NCI-H82 treated with DMSO at 0.1 percent for 48 hours (cell line): ENCODE measurements around the gene DNAJC18.
"Not testable (repeated sequence)": the region's sequence is repeated elsewhere in the genome, so short reads cannot be mapped to it uniquely, and the experiment has no call there.

Experiments
- DNase-seq: peaks from one replicate; lab custom pipeline; 2025; ENCODE audit not compliant: unreplicated experiment; lab: John Stamatoyannopoulos, UW

The DNAJC18 gene

DNA sequence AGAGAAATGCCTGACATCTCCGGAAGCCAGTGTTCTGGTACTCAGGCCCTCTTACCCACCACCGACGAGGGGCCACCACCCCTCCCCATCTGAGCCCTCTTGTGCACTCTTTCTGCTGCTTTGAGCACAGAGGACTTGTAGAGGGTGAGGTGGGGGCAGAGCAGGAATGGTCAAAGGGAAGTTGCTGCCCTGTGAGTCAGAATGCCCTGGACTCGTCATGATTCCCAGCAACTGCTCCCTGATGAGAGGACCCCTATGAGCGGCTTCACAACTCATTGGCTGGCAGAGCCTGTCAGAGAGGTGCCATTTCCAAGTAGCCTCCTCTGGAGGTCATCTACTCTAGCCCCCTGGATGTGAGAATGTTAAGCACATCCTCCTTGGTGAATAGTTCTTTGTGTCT, 22.4 kb upstream of the DNAJC18 start:
- no peak for DNase-seq

GRCh38 chr5:139461176-139461575, 21.9 kb upstream of the DNAJC18 start:
- no peak for DNase-seq

DNA sequence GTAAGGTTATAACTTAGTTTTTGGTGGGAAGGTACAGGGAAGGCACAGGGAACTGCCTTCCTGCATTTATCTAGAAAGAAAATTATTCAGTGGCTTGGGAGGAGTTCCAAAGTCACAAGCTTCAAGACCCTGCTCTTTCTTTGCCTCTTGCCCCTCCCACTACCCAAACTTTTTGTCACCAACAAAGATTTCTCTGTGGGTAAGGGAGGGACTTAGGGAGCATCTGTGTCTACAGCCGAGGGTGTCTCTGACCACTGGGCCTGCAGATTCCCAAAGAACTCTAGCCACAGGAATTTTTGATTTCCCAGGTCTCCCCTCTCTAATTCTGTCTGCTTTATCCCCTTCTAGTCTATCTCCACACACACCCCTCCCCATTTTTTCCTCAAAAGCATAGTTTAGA, 21.1 kb upstream of the DNAJC18 start:
- DNase-seq: no peak

GRCh38 chr5:139459451-139459934, 20.2 kb upstream of the DNAJC18 start:
- no peak for DNase-seq

- DNase-seq: no peak
These were observed 19.5 kb upstream of the DNAJC18 start for GRCh38 chr5:139458580-139459407.

GRCh38 chr5:139457653-139458306, 18.5 kb upstream of the DNAJC18 start:
- no peak for DNase-seq

GRCh38 chr5:139457241-139457640, 17.9 kb upstream of the DNAJC18 start:
- no peak for DNase-seq

- DNase-seq: no peak
These were observed 17.5 kb upstream of the DNAJC18 start for GRCh38 chr5:139456776-139457175.

DNA sequence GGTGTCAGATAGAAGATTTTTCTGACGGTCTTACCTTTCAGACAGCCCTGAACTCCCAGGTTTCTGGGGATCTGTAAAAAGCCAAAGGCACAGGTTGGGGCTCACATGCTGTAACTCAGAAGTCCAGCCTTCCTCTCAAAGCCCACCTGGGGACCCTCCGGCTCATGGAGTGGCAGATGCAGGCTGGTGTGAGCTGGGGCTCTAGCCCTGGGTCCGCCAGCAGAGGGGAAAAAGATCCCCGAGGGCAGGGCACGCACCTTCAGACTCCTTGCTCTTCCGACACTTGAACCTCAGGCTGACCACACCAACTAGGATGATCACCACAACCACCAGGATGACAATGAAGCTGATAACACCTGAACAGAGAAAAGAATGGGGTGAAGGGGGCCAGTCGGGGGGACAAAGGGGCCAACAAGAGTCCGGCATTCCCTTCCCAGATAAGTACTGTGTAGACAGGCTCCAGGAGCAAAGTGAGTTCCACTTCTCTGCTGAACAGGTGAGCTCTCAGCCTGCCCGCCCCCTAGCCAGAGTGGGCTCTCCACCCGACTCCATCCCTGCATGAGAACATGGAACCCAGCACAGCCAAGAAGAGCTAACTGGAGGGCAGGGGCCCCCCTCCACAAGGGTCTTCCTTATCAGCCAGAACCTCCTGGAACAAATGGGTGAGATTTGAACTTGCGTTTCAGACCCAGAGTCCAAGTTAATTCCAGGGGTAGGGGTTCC, 15.4 kb upstream of the DNAJC18 start:
- no peak for DNase-seq

GRCh38 chr5:139453683-139454567, 14.6 kb upstream of the DNAJC18 start:
- no peak for DNase-seq

DNA sequence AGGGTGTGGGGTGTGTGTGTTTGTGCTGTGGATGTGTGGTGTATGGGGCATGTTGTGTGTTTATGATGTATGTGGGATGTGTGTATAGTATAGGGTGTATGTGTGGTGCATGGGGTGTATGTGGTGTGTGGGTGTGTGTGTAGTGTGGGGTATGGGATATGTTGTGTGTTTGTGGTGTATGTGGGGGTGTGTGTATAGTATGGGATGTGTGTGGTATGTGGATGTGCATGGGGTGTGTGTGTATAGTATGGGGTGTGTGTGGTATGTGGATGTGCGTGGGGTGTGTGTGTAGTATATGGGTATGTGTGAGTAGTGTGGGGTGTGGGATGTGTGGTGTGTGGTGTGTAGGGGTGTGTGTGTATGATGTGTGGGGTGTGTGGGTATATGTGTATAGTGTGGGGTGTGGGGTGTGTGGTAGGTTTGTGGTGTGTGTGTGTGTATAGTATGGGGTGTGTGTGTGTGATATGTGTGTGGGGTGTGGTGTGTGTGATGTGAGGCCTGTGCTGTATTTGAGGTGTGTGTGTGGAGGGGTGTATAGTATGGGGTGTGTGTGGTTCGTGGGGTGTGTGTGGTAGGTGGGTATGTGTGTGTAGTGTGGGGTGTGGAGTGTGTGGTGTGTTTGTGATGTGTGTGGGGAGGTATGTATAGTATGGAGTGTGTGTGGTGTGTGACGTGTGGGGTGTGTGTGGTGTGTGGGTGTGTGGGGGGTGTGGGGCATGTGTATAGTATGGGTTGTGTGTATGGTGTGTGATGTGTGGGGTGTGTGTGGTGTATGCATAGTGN, 12.7 kb upstream of the DNAJC18 start:
- no peak for DNase-seq

DNA sequence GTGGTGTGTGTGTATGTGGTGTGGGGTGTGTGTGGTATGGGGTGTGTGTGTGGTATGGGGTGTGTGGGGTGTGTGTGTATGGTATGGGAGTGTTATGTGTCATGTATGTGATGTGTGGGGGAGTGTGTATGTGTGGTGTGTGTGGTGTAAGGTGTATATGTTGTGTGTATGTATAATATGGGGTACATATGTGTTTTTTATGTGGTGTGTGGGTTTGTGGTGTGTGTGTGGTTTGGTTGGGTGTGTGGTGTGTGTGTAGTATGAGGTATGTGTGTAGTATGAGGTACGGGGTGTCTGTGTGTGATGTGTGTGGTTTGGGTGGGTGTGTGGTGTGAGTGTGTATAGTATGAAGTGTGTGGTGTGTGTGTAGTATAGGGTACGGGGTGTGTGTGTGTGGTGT, 11.9 kb upstream of the DNAJC18 start:
- no peak for DNase-seq

GRCh38 chr5:139446956-139447779, 7.8 kb upstream of the DNAJC18 start:
- no peak for DNase-seq

DNA sequence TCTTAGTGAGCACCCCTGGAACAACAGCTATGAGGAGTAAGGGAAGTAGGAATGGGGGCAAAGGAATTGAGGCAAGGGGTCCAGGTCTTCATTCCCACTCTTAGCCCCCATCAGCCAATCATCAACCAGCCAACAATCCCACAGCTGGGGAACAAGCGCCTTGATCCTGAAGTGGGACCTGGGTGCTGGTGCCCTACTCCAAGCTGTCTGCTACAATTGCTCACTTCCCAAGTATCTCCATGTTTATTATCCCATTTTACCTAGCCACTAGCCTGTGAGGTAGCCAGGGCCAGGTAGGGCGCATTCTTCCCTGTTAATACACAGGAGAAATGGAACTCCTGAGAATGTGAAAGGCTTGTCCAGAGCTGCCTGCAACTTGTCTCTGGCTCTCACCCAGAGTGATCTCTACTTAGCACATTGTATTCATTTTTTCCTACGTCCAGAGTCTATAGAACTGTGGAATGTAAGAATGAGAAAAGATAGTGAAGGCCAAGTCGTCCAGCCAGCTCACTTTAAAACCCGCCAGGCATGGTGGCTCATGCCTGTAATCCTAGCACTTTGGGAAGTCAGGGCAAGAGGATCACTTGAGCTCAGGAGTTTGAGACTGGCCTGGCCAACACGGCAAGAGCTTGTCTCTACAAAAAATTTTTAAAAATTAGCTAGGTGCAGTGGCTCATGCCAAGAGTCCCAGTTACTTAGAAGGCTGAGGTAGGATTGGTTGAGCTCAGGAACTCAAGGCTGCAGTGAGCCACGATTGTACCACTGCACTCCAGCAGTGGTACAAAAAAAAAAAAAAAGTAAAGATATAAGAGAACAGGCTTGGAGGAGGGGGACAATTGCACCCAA, 6.2 kb upstream of the DNAJC18 start:
- DNase-seq: no peak

GRCh38 chr5:139443831-139444453, 4.6 kb upstream of the DNAJC18 start:
- no peak for DNase-seq

GRCh38 chr5:139440416-139440815, 1.1 kb upstream of the DNAJC18 start:
- DNase-seq: not testable (repeated sequence)

- no peak for DNase-seq
These were observed 665 bp downstream of the DNAJC18 start for GRCh38 chr5:139438707-139439012.

DNA sequence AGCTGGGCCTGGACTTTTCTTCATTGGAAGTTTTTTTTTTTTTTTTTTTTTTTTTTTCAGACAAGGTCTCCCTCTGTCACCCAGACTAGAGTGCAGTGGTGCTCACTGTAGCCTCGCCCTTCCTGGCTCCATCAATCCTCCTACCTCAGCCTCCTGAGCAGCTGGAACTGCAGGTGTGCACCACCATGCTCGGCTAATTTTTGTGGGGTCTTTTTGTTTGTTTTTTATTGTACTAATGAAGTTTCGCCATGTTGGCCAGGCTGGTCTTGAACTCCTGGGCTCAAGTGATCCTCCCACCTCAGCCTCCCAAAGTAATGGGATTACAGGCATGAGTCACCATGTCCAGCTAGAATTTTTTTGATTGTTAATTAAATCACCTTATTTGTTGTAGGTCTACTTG, 3.6 kb downstream of the DNAJC18 start:
- no peak for DNase-seq
